K562 (cell line): ENCODE measurements around the gene EPB41L4B. TPM values are rescaled to one million over a fixed set of nuclear protein-coding genes. Genes with fewer than 3 reads are reported as not detected.

Experiments used
- ATAC-seq: fragments of 200-7000 bp; cut with Tn5 transposase; 3 replicates; pipeline ENCODE4 v1.9.1; 2020; ENCODE audit warnings: moderate library complexity
- BruUV-seq: library from RNA; stranded (reverse); fragments of 400-500 nt; replicated peaks from 2 replicates; lab custom pipeline; 2021; lab: Mats Ljungman, UMichigan
- CTCF ChIA-PET: fragments of 300-600 bp; formaldehyde crosslinking; extraction: SDS; loops from one replicate; lab custom pipeline; 2021; ENCODE audit warnings: low intra/inter-chr PET ratio; lab: Yijun Ruan, JAX
- POLR2A ChIA-PET: fragments of 300-600, 350-650 bp; sonication (Branson Sonifier 250); formaldehyde crosslinking; extraction: SDS; loops from one replicate; lab custom pipeline; 2021; ENCODE audit warnings: antibody characterized with exemption, inconsistent platforms; lab: Yijun Ruan, JAX
- DNase-seq, 4 experiments: peaks; one replicate each; pipeline versions ENCODE4 v3.0.0 to v3.0.0-alpha.2; 2011 to 2018; ENCODE audit warnings: low spot score in 3 of 4, mixed read lengths in 3 of 4; ENCODE audit errors: extremely low read depth in 1 of 4
- FAIRE-seq: peaks from 2 replicates; lab custom pipeline; 2011; peaks lifted over from hg19 to GRCh38; lab: Jason Lieb, UNC
- H2AFZ ChIP-seq: 2 replicates; pipeline ENCODE4 v1.6.0; 2011; ENCODE audit warnings: low read depth, low read length, control low read depth, inconsistent platforms
- H3K27ac ChIP-seq: fragments of 200-600 bp; 3 replicates; pipeline ENCODE4 v1.8.0; 2011; ENCODE audit warnings: low read depth, mild to moderate bottlenecking, control low read depth, inconsistent platforms, low read length, moderate library complexity, mixed read lengths; ENCODE audit errors: extremely low read depth
- H3K27me3 ChIP-seq, 2 experiments: fragments of 300-600 bp in 1 of 2; 2 replicates in 1 of 2; 3 replicates in 1 of 2; pipeline versions ENCODE4 v1.6.0 to v1.8.0; 2011; ENCODE audit warnings: inconsistent platforms in 2 of 2, low read length in 2 of 2, mild to moderate bottlenecking in 1 of 2, mixed read lengths in 1 of 2, moderate library complexity in 1 of 2; ENCODE audit not compliant: control insufficient read depth in 2 of 2, insufficient read depth in 2 of 2
- H3K36me3 ChIP-seq: fragments of 300-600 bp; 3 replicates; pipeline ENCODE4 v1.8.0; 2011; ENCODE audit warnings: mild to moderate bottlenecking, low read length, inconsistent platforms; ENCODE audit not compliant: control insufficient read depth, insufficient read depth
- H3K4me1 ChIP-seq, 2 experiments: fragments of 200-600 bp in 1 of 2; replicated peaks in 1 of 2; 2 replicates in 1 of 2; 3 replicates in 1 of 2; pipeline versions ENCODE4 v1.5.1 to v1.8.0; 2011; ENCODE audit warnings: inconsistent platforms in 2 of 2, low read length in 2 of 2, mild to moderate bottlenecking in 1 of 2, mixed read lengths in 1 of 2, moderate library complexity in 1 of 2; ENCODE audit not compliant: control insufficient read depth in 2 of 2, insufficient read depth in 2 of 2
- H3K4me2 ChIP-seq: 2 replicates; pipeline ENCODE4 v1.6.1; 2011; ENCODE audit warnings: low read length, control low read depth, inconsistent platforms, mixed read lengths; ENCODE audit not compliant: insufficient read depth
- H3K4me3 ChIP-seq: fragments of 200-600 bp; sonication (generic), shearing (Covaris generic); 2 replicates; pipeline ENCODE4 v1.5.1; 2016; ENCODE audit warnings: control low read depth, inconsistent platforms
- H3K79me2 ChIP-seq: fragments of 200-600 bp; 3 replicates; pipeline ENCODE4 v1.8.0; 2011; ENCODE audit warnings: low read length, inconsistent platforms; ENCODE audit not compliant: control insufficient read depth, insufficient read depth
- H3K9ac ChIP-seq, 2 experiments: 2 replicates each; pipeline versions ENCODE4 v1.6.0 to v1.6.1; 2011; ENCODE audit warnings: low read depth in 2 of 2, low read length in 2 of 2, control low read depth in 1 of 2, inconsistent platforms in 1 of 2, mild to moderate bottlenecking in 1 of 2, mixed read lengths in 1 of 2; ENCODE audit not compliant: insufficient read depth in 1 of 2
- H3K9me1 ChIP-seq: one replicate; pipeline ENCODE4 v1.6.0; 2011; ENCODE audit warnings: inconsistent platforms, mild to moderate bottlenecking, low read length, moderate library complexity; ENCODE audit not compliant: control insufficient read depth, insufficient read depth
- H3K9me3 ChIP-seq: replicated peaks from 2 replicates; pipeline ENCODE4 v1.5.1; 2011; ENCODE audit warnings: low read depth, low read length, inconsistent platforms; ENCODE audit not compliant: control insufficient read depth, insufficient read depth
- H4K20me1 ChIP-seq: replicated peaks from 2 replicates; pipeline ENCODE4 v1.6.1; 2011; ENCODE audit warnings: low read length, inconsistent platforms, mixed read lengths; ENCODE audit not compliant: control insufficient read depth, insufficient read depth
- JUNB ChIP-seq: fragments of 450-650 bp; formaldehyde crosslinking; conservative IDR thresholded peaks from 2 replicates; pipeline ENCODE4 v1.4.0; 2020; ENCODE audit warnings: mild to moderate bottlenecking
- KHSRP ChIP-seq: fragments of 450-650 bp; IDR thresholded peaks from 2 replicates; pipeline ENCODE4 v1.6.1; 2017
- NCOA1 ChIP-seq: fragments of 450-650 bp; IDR thresholded peaks from 2 replicates; pipeline ENCODE4 v1.6.1; 2016; ENCODE audit warnings: low read depth
- ZNF589 ChIP-seq: fragments of 200-800 bp; sonication (Bioruptor generic); IDR thresholded peaks from 2 replicates; pipeline ENCODE4 v1.6.1; 2016; ENCODE audit warnings: low read depth, missing genetic modification characterization, missing compliant biosample characterization
- WGBS: fragments of 100-300 bp; shearing (Covaris generic); methylation state at CpG from one replicate; pipeline ENCODE4 v1.1.6; 2016; ENCODE audit warnings: low coverage, mixed read lengths; ENCODE audit not compliant: insufficient coverage; ENCODE audit errors: missing lambda C conversion rate; 5-methylcytosine and 5-hydroxymethylcytosine counted together
- in situ Hi-C: fragments of 300-500 bp; cut with MboI; formaldehyde crosslinking; loops from 4 replicates; pipeline ENCODE4 v1.15.0; 2018; ENCODE audit warnings: inconsistent platforms, mixed read lengths
- intact Hi-C: fragments of 100-400 bp; cut with micrococcal nuclease; formaldehyde crosslinking; loops from 2 replicates; pipeline ENCODE4 v1.14.2; 2022
- polyA plus RNA-seq, 8 experiments: library from polyadenylated mRNA; depleted of rRNA in 4 of 8; stranded (reverse) in 5 of 8; unstranded in 3 of 8; fragments of >200 nt; fragmentation: Nextera tagmentation in 2 of 8; fragmentation: Illumina TruSeq in 1 of 8; extraction: Ambion mirVana in 2 of 8; extraction: Trizol in 1 of 8; gene quantifications; 2 replicates each; pipeline versions ENCODE4 v1.2.1 to v1.2.3, GENCODE V29; 2011 to 2014; ENCODE audit warnings: inconsistent platforms in 1 of 8, missing spikeins in 1 of 8
- total RNA-seq, 7 experiments: library from RNA; depleted of rRNA in 6 of 7; stranded (reverse); fragments of >200 nt in 6 of 7; fragmentation: Illumina TruSeq in 2 of 7; extraction: Trizol in 2 of 7; gene quantifications; 2 replicates each; pipeline versions ENCODE4 v1.2.1 to v1.2.3, GENCODE V29; 2011 to 2021; ENCODE audit warnings: low replicate concordance in 1 of 7
- TF ChIP-seq, protein P1 (sequence below): fragments of 450-650 bp; IDR thresholded peaks from 2 replicates; pipeline ENCODE4 v1.6.1; 2017; ENCODE audit warnings: antibody characterized with exemption
- TF ChIP-seq, protein P2 (sequence below), 2 experiments: fragments of 200-800 bp in 1 of 2; sonication (Bioruptor generic) in 1 of 2; sonication (generic) in 1 of 2; formaldehyde crosslinking in 1 of 2; IDR thresholded peaks in 1 of 2; conservative IDR thresholded peaks in 1 of 2; 2 replicates each; pipeline versions ENCODE4 v1.5.0 to v1.6.1; 2016 to 2020; ENCODE audit warnings: missing compliant biosample characterization in 1 of 2, missing genetic modification characterization in 1 of 2, missing genetic modification reagents in 1 of 2

The EPB41L4B gene
- total and polyA plus RNA-seq, 9 of the 15 experiments (the other 6 are each of a cell fraction or from before 2014, with no cell fraction given): 0.09 to 0.38 (median 0.21) TPM

GRCh38 chr9:109323771-109324170, 2.9 kb upstream of the EPB41L4B start (continued):
- TF ChIP-seq, protein P1, sequence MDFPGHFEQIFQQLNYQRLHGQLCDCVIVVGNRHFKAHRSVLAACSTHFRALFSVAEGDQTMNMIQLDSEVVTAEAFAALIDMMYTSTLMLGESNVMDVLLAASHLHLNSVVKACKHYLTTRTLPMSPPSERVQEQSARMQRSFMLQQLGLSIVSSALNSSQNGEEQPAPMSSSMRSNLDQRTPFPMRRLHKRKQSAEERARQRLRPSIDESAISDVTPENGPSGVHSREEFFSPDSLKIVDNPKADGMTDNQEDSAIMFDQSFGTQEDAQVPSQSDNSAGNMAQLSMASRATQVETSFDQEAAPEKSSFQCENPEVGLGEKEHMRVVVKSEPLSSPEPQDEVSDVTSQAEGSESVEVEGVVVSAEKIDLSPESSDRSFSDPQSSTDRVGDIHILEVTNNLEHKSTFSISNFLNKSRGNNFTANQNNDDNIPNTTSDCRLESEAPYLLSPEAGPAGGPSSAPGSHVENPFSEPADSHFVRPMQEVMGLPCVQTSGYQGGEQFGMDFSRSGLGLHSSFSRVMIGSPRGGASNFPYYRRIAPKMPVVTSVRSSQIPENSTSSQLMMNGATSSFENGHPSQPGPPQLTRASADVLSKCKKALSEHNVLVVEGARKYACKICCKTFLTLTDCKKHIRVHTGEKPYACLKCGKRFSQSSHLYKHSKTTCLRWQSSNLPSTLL: no peak

GRCh38 chr9:109321727-109322126, 868 bp upstream of the EPB41L4B start:
- ATAC-seq: no peak
- Histone ChIP-seq H3K4me2 (no peak overlapping the region), H3K4me3 (no peak overlapping the region), H3K4me1 (peaks cover 0 to 16% of the 10 kb centered on the region in 2 experiments; a peak in 3 of 5 replicates), H3K9me1 (no peaks in the 10 kb centered on the region), H3K9me3 (no peaks in the 10 kb centered on the region), H3K36me3 (no peaks in the 10 kb centered on the region), H4K20me1 (no peaks in the 10 kb centered on the region; the same call in 1 of the 2 replicates), H3K27ac (no peak overlapping the region), H3K79me2 (no peaks in the 10 kb centered on the region), H3K9ac (no peak overlapping the region), H2AFZ (peak overlapping the region; percentile 92; the same call in 1 of the 2 replicates), H3K27me3 (peaks cover 31 to 42% of the 10 kb centered on the region in 2 experiments; a peak in 4 of 5 replicates)
- WGBS: 15% methylated on average over 5 of the region's 5 CpGs
- POLR2A ChIA-PET: no interaction called here
- TF ChIP-seq ZNF589 (CRISPR knock-in tag) (no peak), JUNB (CRISPR knock-in tag) (no peak), NCOA1 (no peak), KHSRP (no peak)
- TF ChIP-seq, protein P2, sequence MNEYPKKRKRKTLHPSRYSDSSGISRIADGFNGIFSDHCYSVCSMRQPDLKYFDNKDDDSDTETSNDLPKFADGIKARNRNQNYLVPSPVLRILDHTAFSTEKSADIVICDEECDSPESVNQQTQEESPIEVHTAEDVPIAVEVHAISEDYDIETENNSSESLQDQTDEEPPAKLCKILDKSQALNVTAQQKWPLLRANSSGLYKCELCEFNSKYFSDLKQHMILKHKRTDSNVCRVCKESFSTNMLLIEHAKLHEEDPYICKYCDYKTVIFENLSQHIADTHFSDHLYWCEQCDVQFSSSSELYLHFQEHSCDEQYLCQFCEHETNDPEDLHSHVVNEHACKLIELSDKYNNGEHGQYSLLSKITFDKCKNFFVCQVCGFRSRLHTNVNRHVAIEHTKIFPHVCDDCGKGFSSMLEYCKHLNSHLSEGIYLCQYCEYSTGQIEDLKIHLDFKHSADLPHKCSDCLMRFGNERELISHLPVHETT (CRISPR knock-in tag; conservative IDR thresholded peaks at IDR 0.05 in 1 of 2, IDR thresholded peaks at IDR 0.05 in 1 of 2): no peak
- intact Hi-C loops (loop anchor here (1.0 to 10.0 kb wide), 4 partner anchors 77 to 471 kb away; no protein-coding TSS in a partner anchor), in situ Hi-C loops (no loop called here)
- FAIRE-seq: no peak
- DNase-seq: no peak
- no TSS peak for BruUV-seq
- CTCF ChIA-PET: interaction anchor here (0.6 to 1.4 kb wide), 4 partner anchors 129 to 471 kb away, joined by 3 to 6 read pairs (median 4); no protein-coding TSS in a partner anchor
